Stimulated activated CD4-positive, alpha-beta T cell treated with anti-CD3 and anti-CD28 coated beads, Interleukin-12 subunit alpha, Interleukin-12 subunit beta, amount 100 ng/mL, for 24 hours (primary cell): ENCODE data around the gene PRPF6.
A peak's percentile ranks its signal among the peaks of the same experiment; 100 is the strongest.

Source experiments
- DNase-seq, 2 experiments: peaks; one replicate each; pipeline ENCODE4 v3.0.0-alpha.2; 2020; ENCODE audit warnings: low read depth in 2 of 2

PRPF6 gene

DNA sequence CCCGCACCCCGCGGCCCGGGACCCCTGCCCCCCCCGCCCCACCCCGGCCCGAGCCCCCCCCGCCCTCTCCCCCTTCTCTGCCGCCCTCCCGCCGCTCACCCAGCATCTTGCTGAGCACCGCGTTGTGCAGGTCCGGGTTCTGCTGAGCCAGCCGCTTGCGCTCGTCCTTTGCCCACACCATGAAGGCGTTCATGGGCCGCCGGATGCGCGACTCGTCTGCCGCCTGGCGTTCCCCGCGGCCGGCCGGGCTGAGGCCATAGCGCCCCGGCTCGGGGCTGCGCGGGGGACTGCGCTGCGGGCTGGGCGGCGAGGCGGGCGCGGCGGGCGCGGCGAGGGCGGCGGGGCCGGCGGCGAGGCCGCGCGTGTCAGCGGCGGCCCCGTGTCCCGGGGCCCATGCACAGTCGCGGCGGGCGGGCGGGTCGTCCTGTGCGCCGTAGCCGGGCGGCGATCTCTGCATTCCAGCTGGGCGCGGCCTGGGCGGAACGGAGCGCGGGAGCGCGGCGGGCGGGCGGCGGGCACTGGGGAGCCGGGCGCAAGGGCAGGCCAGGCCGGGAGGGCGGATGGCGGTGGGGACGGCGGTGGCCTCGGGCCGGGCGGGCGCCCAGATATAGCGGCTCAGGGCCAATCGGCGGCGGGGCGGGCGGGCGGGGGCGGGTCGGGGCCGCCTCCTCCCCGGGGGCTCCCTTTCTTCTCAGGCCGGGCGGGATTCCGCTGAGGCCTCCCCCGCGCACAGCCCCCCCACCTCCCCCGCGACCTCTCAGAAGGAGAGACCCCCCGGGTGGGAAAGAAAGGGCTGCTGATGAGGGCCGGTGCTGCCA is 68.3 kb downstream of the PRPF6 start, which contains the start of gene SOX18:
Gene SOX18 (minus strand): TSS at position 580 of the 818 bp plus-strand sequence. CDS start 123 bp downstream, at position 457.
- DNase-seq = no peak

DNA sequence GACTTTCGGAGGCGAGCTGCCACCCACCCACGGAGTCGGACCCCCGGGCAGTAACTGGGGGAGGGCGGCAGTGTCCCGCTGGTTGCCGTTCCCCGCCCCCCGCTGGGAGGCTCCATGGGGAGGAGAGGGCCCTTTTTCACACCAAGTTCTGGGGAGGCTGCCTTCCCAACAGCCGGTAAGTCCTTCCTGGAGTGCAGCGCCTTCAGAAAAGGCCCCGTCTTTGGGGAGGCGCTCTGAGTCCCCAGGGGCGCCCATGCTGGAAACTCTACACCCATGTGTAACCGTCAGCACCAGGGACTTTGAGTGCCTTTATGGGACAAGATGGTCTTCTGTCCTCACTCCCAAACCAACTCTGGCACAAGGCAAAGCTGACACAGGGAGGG is 68.9 kb downstream of the PRPF6 start:
- DNase-seq = no peak

DNA sequence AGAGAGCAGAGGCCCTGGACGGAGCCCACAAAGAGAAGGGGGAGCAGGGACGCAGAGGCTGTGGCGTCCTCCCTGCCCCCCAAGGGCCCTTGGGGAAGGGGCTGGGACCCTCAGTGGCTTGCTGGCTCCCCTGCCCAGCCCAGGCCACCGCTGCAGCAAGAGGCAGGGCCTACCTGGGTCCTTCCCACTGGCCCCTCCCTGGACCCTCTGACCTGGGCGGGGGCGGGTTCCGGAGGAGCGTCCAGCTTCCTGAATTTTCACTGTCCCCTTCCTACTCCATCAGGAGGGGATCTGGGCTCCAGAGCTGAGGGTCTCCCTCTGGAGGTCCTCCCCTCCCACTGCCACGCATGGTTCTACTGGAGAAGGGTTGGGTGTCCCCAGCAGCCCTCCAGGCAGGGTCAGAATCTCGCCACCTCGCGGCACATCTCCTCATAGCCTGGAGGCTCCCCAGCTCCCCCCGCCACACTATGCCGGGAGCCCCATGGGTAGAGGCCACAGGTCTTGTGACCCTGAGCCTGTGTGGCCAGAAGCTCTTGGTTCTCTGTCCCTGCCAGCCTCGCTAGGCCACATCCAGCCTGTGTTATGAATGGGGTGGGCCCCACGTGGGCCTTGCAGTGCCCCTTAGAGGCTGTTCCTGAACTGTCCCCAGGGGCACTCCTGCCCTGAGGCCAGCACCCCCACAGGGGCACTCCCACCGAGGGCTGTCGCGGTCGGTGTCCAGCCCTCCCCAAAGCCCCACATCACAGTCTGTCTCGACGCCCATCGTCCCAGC is 69.5 kb downstream of the PRPF6 start:
- no peak for DNase-seq

DNA sequence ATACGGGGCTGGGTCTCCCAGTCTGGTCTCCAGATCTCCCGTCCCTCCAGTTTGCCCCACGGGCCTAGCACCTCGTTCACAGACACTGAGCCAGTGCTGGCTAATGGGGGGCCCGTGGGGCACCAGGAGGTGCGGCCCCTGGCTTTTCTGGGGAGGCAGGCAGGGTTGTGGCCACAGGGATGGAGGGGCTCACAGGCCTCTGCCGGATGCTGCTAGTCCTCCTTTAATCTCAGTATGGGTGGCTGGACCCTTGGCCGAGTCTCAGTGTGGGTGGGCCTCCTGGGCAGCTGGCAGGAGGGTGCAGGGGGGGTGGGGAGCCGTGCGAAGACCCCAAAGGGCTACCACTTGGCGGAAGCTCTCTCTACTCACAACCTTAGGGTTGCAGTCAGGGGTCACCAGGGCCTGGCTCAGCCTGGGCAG is 70.1 kb downstream of the PRPF6 start:
- no peak for DNase-seq

DNA sequence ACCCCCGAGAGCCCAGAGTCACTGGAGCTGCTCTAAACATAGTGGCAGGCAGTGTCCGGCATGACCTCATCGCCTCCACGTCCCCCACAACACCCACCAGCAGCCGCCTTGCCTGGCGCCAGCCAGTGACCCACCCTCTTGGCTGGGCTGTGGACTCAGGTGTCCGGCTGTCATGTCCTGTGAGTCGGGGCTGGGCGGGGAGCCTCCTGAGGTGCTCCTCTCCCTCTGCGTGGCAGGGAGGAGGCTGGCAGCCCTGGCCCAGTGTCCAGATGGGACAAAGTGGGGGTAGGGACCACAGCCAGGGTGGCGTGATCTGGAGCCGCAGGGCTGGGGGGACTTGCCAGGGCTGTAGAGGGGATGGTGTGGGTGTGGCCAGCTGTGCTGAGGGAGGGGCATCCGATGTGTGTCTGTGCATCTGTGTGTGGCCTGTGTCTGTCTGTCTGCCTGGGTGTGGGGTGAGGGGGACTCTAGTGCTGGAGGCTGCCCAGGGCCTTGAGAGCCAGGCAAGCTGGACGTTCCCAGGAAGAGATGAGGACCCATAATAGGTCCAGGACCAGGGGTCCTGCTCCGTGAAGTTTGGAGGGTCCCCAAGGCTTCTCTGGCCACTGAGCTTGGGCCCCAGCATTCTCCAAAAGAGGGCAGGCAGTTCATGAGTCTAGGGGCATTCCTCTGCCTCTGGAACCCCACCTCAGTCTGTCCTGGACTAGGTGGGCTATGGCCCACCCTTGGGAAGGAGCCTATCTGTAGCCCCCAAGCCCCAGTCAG is 70.8 kb downstream of the PRPF6 start:
- no peak for DNase-seq

DNA sequence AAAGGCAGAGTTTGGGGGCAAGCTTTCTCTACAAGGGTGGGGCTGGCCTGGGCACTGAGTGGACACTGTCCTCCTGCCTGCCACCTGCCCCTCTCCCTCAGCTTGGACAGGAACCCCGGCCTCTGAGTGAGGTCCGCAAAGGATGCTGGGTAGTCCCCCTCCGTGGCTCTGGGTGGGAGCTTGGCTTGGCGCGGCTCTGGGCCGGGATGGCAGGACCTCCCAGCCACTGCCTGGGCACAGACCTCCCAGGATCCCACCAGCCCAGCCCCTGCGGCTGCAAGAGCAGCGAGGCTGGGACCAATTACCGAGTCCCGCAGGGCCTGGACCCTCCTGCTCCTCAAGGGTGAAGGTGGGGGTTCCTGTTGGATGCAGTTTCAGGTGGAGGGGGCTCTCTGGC is 71.4 kb downstream of the PRPF6 start:
- DNase-seq = no peak

DNA sequence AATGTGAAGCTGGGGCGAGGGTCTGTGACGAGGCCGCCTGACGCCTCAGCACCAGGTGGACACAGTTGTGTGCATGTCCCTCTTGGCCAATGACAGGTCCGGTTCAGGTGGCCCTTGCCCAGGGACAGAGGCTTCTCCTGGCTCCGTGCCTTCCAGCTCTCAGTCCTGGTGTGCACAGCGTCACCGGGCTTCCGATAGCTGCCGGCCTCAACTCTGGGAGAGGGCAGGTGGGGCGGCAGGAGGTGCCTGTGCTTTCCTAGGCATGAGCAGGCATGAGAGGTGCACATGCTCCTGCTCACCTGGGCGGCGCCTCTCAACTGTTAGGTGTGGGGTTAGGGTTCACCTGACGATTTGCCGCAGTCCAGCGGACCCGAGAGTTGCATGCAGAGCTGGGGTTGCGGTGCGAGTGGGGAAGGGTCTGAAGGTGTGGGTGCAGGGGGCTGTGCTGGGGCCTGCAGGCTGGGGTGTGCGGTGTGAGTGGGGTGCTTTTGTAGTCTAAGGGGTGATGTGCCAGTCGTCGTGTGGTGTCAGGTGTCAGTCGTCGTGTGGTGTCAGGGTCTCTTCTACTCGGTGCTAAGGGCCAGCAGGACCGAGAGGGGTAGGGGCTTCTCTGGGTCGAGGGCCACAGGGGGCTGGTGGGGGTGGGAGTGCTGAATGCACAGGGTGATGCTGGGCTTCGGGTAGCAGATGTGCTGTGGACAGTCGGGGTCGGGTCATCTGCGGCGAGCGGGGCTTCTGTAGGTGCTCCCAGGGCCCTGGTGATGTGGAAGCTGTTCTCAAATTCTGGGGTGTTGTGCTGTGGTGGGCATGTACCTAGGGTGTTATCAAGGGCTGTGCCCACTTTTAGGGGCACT is 72.3 kb downstream of the PRPF6 start:
- no peak for DNase-seq

DNA sequence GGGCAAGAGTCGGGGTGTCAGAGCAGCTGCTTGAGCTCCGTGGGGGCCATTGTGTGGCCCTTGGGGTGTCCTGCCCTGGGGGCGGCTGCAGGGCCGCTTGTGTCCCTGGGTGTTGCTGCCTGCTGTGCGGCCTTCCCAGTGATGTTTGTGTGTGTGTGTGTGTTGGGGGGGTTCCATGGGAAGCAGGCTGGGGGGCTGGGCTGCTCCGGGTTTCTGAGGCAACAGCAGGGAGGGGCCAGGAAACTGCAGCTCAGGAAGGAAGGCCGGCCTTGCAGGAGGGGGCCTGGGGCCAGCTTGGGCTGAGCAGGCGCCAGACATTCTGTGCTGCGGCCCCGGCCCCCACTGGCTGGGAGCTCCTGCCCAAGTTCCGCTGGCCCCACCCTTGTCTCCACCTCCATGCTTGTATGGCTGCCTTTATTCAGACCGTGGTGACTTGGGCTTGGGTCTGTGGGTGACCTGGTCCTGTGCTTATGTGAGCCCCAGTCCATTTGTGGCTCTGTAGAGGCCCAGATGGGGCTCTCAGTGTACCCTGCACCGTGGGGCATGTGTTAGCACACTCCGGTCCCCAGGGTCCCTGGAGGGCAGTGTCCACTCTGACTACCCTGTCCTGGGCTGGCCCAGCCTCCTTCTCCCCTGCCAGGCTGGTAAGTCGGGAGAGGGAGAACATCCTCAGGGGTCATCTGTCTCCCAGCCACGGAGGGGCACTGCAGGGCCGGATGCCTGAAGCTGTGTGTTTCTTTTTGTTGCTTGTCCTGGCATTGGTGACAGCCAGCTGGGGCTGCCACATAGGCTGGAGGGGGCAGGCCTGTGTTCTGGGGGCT is 73.1 kb downstream of the PRPF6 start:
- no peak for DNase-seq

DNA sequence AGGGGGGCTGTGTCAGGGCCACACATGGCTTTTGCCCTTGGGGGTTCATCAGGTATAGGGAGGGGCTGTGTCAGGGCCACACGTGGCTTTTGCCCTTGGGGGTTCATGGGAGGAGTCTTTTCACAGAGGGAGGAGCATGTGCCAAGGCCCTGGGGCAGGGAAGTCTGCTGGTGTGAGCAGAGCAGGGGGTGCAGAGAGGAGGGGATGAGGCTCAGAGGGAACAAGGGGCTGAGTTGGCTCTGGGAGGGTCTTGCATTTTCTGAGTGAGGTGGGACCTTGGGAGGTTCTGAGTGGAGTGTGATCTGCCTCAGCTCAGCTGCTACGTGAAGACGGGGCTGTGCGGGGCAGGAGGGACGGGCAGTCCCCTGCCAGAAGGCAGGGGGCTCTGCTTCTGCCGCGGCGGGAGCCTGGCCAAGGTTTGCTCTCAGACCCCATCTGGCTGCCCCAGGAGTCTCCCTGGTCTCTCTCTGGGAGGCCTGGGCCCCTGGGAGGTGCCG is 74.5 kb downstream of the PRPF6 start:
- DNase-seq = no peak

DNA sequence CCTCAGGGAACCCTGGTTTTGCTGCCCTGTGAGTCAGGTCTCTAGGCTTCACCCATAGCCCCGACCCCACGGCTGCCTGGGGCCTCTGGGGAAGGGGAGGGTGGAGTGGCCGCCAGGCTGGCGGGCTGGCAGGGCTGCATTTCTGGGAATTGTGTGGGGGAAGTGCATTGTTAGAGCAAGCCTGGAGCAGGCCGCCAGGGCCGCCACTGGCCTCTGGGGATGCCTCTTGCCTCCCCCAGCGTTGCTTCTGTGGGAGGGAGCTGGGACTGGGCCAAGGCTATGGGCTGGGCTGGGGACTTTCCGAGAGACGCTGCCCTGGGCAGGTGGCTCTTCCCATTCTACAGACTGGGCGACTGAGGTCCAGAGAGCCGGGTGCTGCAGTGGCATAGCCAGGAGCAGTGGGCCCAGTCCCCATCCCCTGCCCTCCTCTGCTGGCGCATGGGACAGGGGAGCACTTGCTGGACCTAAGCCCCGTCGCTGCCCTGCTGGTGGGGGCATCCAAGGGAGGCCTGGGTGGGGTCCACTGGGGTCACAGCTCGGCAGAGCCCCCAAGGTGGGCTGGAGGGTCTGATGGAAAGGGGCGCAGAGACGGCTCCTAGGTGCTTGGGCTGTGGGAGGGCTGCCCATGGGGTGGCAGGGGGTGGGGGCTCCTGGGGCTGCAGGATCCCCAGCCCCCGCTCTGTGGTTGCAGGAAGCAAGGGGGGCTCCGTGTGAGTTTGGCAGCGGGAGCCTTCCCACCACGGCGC is 75.1 kb downstream of the PRPF6 start:
- no peak for DNase-seq

DNA sequence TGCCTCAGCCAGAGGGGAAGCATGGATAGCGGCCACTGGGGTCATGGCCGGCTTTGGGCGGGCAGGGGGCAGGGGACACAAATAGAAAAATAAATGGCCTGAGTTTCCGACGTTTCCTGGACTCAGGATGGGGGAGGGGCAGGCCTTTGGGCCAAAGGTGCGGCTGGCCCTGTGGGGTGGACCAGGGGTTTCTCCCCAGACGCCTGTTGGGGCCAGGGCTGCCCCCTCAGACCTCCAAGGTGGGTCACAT is 75.6 kb downstream of the PRPF6 start:
- no peak for DNase-seq

DNA sequence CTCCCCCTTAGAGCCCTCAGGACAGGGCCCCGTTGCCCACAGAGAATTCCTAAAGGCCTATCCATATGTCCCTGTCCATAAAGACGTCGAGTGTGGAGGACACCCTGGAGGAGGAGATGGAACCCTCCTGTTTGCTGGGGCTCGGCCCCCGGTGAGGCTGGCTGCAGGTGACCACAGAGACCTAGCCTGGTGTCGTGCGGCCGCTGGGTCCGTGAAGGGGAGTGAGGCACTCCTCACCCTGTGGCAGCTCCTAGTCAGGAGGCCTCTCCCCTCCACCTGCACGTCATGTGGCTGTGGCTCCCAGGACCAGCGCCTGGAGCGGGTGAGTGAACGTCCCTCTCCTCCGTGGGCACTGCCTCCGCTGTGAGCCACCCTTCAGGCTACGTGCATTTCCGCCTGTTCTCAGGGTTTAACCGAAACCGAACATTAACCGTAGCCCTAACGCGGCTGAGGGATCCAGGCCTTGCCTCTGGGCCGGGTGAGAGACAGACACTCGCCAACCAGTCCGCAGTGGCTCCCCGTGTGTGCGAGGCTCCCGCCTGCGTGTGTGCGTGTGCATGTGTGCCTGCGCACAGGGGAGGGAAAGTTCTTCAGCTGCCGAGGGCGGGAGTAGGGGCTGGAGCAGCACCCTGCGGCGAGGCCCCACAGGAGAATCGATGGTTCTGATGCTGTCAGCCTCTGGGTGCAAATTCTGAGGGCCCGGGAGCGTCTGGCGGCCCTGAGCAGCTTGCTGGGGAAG is 76.1 kb downstream of the PRPF6 start:
- no peak for DNase-seq

DNA sequence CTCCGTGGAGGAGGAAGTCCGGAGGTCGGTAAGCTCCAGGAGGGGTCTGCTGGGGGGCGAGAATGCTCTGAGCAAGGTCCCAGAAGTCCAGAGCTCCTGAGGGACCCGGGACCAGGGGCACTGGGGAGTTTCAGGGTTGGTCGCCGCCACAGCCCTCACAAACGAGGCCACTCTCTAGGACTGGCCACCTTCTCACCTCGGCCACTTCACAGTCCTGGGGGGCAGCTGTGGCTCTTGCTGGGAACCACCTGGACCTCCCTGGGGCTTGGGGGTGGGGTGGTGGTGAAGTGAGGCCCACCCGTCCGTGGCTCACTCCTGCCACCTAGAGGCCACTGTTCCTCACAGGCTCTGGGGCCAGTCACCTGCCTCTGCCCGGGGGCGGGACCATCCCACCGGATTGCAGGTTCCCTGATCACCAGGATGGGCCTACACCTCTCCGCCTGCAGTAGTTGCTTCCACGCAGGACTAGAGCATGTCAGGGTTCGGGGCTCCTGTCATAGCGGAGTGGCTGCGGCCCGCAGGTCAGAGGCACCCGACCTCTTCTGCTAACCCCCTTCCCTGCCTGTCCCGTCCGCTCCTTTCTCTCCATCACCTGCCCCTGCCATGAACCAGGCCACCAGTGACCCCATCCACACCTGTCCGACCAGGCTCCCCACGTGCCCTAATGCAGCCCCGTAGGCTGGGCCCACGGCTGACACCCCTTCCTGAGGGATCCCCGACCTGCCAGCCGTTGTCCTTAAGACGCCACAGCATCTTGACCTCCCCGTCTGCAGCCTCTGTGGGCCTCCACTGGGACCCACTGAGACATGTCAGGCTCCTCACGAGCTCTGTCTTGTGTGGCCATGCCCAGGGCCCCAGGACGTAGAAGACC is 76.9 kb downstream of the PRPF6 start:
- peak; percentile 59 to 86 for DNase-seq

DNA sequence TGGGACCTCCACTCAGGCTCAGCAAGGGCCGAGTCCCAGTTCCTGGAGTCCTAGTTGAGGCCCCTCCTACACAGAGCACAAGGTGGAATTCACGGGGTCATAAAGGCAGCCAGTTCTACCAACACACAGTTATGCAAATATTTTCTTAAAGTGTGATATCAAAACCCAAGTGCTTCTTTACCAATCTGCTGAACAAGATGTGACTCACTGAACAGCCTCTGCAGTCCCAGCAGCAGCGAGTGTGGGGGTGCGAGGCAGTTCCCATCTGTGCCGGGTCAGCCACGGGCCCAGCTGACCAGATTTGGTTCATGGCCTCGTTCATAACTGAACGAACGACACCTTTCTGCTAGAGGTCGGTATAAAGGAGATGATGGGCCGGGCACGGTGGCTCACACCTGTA is 77.6 kb downstream of the PRPF6 start:
- DNase-seq = no peak

DNA sequence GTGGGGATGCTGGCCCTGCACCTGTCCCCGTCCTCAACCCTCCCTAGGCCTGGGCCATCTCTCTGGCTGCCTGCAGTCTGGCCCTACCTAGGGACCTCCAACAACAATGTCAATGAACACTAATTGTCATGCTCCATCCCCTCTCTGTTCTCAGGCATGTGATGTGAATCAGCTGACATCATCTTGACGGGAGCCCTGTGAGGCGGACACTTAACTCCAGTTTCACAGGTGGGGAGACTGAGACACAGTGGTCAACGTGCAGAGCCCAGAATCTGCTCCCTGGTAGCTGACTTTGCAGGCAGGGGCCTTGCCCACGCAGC is 81.3 kb downstream of the PRPF6 start:
- no peak for DNase-seq

DNA sequence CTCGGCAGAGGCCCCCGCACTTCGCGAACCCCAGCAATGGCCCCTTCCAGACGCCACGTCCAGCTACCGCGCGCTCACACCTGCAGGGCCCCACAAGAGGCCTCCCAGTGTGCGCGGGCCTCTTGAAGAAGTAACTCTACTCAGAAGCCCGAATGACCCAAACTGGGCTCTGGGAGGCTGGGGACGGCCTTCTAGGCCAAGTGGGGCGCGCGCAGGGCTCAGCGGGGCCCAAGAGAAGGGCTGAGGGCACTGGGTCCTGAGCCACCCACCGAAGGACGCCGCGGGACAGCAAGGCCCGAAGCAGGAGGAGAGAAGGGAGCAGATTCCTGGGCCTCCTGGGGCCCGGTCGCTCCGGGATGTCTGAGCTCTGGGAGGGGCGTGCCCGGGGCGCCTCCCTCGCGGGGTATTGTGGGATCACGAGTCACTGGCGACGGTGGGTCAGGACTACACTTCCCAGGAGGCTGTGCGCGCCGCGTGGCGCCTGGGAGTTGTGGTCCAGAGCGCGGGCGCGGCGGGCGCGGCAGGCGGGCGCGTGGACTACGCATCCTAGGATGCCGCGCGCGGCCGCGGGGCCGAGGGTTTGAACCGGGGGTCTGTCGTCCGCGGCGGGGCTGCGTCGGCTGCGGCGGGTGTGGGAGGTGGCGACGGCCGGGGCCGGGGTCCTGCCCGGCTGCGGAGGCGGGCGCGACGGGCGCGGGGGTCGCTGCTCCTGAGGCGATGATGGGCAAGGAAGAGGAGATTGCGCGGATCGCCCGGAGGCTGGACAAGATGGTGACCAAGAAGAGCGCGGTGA is 81.9 kb downstream of the PRPF6 start, which contains the start of gene TCEA2:
Gene TCEA2 (plus strand): TSS at position 603 of the 793 bp plus-strand sequence. CDS start 115 bp downstream, at position 718.
- DNase-seq = peak; percentile 94 to 95

DNA sequence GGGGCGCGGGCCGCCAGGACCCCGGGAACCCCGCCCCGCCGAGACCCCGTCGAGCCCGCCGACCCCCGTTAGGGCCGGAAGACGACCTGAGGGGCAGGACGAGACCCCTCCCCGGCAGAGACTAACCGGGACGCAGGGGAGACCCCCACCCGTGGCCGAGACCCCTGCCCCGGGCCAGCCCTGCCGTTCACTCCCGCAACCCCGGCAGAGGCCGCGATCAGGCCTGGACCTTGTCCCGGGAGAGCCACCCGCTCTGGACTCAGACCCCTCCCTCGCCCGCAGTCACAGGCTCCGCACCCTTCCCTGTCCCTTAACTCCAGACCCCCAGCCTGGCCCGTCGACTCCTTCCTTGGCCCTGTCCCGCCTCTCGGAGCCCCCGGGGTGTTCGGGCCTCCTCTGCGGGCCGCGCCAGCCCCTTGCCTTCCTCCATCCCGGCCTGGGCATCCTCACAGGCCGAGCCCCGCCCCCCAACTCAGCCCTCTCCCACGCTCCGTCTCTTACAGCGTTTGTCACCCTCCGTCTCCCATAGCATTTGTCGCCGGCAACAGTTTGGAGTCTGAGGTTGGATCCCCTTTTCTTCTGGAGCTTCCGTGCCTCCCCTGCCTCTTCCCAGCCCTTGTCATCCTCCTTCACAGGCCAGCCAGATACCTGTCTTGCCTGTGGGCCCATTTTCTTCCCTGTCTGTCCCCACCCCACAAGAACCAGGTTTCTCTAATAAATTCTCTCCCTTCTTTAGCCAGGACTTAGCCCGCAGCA is 82.6 kb downstream of the PRPF6 start:
- DNase-seq = no peak
